CD4-positive, alpha-beta T cell treated with Interleukin-17A for 1 hour (primary cell): Measurements from ENCODE around the gene STK16.
"Not testable (repeated sequence)": the region's sequence is repeated elsewhere in the genome, so short reads cannot be mapped to it uniquely, and the experiment has no call there.

Experiments
- DNase-seq: peaks from one replicate; pipeline ENCODE4 v3.0.0-alpha.2; 2020

Gene STK16

GRCh38 chr2:219272356-219272755 lies 27.1 kb downstream of the STK16 start:
- no peak for DNase-seq

- no peak for DNase-seq
Measured at GRCh38 chr2:219272995-219273394, 27.7 kb downstream of the STK16 start.

- DNase-seq = no peak
Measured at GRCh38 chr2:219273937-219274336, 28.7 kb downstream of the STK16 start.

GRCh38 chr2:219274361-219274921 lies 29.2 kb downstream of the STK16 start:
- DNase-seq = no peak

GRCh38 chr2:219277703-219278654 lies 32.7 kb downstream of the STK16 start:
- DNase-seq = peak; percentile 83

GRCh38 chr2:219278655-219279150 lies 33.4 kb downstream of the STK16 start:
- no peak for DNase-seq

DNA sequence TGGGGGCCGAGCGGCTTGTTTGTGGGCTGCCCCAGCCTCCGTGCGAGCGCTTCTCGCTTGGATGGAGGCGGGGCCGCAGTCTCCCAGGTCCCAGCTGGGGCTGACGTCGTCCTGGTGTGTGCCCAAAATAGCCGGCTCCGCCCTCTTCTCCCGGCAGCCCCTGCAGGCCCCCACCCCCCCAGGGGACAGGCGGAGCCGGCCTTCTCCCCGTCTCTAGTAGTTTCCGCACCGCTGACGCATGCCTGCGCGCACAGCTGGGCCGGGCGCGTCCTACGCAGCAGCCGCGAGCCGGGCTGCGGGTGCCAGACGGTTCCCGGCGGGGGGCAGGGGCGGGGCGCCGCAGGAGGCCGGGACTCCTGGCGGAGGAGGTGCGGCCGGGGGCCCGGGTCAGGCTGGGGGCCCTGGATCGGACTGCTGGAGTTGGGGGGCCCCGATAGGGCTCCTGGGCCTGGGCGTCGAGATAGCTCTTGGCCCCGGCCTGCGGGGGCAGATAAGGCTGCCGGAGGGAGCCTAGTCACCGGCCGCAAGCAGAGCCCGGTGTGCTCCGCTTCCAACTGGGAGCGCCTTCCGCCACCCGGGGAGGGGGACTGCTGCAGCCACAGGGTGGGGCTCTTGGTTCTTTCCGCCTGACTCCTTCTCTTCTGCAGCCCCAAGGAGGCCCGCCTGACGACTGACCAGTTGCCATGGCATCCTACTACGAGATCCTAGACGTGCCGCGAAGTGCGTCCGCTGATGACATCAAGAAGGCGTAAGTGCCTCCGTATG lies 34.1 kb downstream of the STK16 start, which contains the start of gene DNAJB2:
DNAJB2 (plus strand) TSS at position 216 of the 765 bp plus-strand sequence; CDS start at position 684, 468 bp downstream.
- DNase-seq = peak; percentile 99

DNA sequence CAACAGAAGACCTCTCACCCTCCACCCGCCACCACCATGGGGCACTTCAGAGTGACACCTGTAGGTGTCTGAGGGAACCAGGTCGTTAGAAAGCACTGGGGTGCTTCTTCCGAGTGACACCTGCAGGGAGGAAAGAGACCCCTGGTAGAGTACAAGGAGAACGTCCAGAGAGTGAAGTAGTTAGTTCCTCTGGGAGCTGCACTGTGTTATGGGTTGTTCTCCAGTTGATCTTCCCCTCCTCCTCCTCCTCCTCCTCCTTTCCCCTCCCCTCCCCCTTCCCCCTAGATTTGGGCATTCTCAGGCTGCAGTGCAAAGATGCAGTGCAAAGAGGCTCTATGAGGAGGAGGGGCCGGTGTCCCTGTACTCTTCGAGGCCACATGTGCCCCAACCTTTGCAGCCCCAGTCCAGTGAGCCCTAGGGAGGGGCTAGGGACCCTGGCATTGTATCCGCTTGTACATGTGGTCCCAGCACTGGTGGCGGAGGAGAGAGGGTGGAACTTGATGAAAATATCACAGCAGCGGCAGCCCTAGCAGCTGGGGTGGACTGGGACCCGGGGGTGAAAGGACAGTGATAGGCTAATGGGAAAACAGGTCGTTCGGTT lies 34.7 kb downstream of the STK16 start:
- DNase-seq = no peak

- DNase-seq = no peak
Measured at GRCh38 chr2:219280651-219281050, 35.4 kb downstream of the STK16 start.

- DNase-seq = no peak
Measured at GRCh38 chr2:219281588-219281987, 36.3 kb downstream of the STK16 start.

- DNase-seq = no peak
Measured at GRCh38 chr2:219282375-219282774, 37.1 kb downstream of the STK16 start.

DNA sequence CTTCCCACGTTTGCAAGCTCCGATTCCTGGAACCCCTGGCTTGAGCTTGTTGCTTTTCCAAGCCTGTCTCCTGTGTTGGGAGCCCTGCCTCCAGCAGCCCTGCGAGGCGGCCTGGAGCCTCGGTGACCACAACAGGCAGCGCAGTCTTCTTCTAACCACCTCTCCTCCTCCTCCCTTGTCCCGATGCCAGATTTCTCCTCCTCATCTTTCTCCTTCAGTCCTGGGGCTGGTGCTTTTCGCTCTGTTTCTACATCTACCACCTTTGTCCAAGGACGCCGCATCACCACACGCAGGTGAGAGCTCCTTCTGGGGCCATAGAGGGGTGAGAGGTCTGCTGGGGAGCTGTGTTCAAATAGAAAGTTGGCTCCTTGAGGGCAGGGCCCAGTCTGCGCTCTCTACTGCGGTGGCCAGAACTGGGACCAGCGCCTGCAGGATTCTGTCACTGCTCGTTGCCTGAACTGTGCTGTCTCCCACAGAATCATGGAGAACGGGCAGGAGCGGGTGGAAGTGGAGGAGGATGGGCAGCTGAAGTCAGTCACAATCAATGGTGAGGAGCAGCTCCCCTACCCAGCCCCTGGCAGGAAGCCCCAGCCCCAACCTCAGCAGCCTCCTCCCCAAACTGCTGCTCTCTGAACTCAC lies 37.8 kb downstream of the STK16 start:
- no peak for DNase-seq

GRCh38 chr2:219284501-219285372 lies 39.5 kb downstream of the STK16 start:
- no peak for DNase-seq

- DNase-seq = no peak
Measured at GRCh38 chr2:219285373-219285735, 40.1 kb downstream of the STK16 start.

- no peak for DNase-seq
Measured at GRCh38 chr2:219285894-219286425, 40.7 kb downstream of the STK16 start.

- DNase-seq = no peak
Measured at GRCh38 chr2:219286436-219287115, 41.3 kb downstream of the STK16 start.

DNA sequence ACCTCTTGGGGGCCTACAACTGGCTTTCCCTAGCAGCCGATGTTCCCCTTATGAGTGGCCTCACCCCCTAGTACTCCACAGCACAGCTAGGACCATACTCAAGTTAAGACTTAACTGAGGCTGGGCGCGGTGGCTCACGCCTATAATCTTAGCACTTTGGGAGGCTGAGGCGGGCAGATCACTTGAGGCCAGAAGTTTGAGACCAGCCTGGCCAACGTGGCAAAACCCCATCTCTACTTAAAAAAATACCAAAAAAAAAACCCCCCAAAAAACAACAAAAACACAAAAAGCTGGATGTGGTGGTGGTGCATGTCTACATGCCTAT lies 41.8 kb downstream of the STK16 start:
- not testable (repeated sequence) for DNase-seq

DNA sequence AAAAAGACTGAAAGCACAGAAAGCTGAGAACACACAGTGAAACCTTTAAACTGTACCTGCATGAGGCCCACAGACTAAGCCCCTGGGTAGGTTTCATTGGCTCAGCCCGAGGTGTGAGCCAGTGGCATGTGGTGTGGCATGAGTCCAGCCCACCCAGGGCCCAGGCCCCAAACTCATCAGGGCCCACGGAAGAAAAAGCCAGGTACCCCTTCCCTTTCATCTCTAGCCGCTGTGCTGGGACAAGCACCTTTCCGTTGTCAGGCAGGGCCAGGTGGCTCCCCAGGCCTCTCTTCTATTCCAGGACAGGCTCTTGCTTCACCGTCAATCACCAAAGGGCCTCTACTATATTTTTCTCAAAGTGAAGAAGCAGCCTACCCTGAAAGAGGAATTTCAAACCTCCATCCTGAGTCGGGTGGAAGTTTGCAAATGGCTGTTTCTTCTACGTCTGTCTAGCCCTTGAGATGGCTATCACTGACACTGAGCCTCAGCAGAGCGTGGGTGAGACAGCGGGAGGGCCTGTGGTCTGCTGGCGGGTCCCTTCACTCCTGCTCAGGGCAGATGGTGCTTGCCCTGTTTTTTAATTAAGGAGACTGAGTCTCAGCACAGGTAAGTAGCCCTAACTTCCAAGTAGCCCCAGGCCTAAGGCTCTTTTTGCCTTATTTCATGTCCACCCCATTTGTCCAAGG lies 42.4 kb downstream of the STK16 start:
- no peak for DNase-seq

DNA sequence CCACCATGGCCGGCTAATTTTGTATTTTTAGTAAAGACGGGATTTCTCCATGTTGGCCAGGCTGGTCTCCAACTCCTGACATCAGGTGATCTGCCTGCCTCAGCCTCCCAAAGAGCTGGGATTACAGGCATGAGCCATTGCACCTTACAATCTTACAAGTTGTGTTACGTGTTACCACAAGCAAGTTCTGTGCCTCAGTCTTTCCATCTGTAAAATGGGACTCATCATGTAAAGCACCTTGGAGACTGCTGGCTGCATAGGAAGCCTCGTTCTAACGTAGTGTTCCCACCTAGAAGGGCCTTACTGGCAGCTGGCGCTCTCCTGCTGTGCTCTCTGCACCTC lies 43.9 kb downstream of the STK16 start:
- no peak for DNase-seq
